Brain microvascular endothelial cell (primary cell): ENCODE results near the gene WNT6.

Experiments used
- DNase-seq: peaks from one replicate; pipeline ENCODE4 v3.0.0-alpha.2; 2020
- H3K27ac ChIP-seq: fragments of 250-450 bp; sonication (Bioruptor Pico); 2 replicates; pipeline ENCODE4 v1.5.1; 2020; ENCODE audit warnings: mild to moderate bottlenecking, moderate library complexity
- H3K27me3 ChIP-seq: fragments of 250-450 bp; sonication (Bioruptor Pico); replicated peaks from 2 replicates; pipeline ENCODE4 v1.5.1; 2020; ENCODE audit warnings: mild to moderate bottlenecking
- H3K36me3 ChIP-seq: fragments of 250-450 bp; sonication (Bioruptor Pico); replicated peaks from 2 replicates; pipeline ENCODE4 v1.5.1; 2020; ENCODE audit warnings: mild to moderate bottlenecking
- H3K4me3 ChIP-seq: 2 replicates; pipeline ENCODE4 v1.5.1; 2011; ENCODE audit warnings: low read depth, mild to moderate bottlenecking, control low read depth, low read length, moderate library complexity
- in situ Hi-C: cut with HindIII; loops from 2 replicates; pipeline ENCODE4 v1.10.0; 2017; ENCODE audit warnings: low sequenced_read_pairs, low pct_ligation_motif_present
- TF ChIP-seq, protein P1 (sequence below): IDR thresholded peaks from 2 replicates; pipeline ENCODE4 v1.5.1; 2011; ENCODE audit warnings: low read depth, mild to moderate bottlenecking, moderate library complexity, low read length, control low read depth, inconsistent platforms; ENCODE audit errors: missing control alignments

The WNT6 gene

GRCh38 chr2:218814540-218815243 is 44.9 kb upstream of the WNT6 start:
- TF ChIP-seq, protein P1, sequence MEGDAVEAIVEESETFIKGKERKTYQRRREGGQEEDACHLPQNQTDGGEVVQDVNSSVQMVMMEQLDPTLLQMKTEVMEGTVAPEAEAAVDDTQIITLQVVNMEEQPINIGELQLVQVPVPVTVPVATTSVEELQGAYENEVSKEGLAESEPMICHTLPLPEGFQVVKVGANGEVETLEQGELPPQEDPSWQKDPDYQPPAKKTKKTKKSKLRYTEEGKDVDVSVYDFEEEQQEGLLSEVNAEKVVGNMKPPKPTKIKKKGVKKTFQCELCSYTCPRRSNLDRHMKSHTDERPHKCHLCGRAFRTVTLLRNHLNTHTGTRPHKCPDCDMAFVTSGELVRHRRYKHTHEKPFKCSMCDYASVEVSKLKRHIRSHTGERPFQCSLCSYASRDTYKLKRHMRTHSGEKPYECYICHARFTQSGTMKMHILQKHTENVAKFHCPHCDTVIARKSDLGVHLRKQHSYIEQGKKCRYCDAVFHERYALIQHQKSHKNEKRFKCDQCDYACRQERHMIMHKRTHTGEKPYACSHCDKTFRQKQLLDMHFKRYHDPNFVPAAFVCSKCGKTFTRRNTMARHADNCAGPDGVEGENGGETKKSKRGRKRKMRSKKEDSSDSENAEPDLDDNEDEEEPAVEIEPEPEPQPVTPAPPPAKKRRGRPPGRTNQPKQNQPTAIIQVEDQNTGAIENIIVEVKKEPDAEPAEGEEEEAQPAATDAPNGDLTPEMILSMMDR: no peak
- H3K27me3 ChIP-seq: peaks cover 2% of the 10 kb centered on the region
- H3K27ac ChIP-seq: no peak overlapping the region
- in situ Hi-C loops: no loop called here
- no peak for DNase-seq
- H3K4me3 ChIP-seq: no peak overlapping the region
- H3K36me3 ChIP-seq: no peaks in the 10 kb centered on the region

GRCh38 chr2:218815244-218815637 is 44.4 kb upstream of the WNT6 start:
- Histone ChIP-seq H3K36me3 (no peaks in the 10 kb centered on the region), H3K4me3 (no peak overlapping the region), H3K27me3 (peaks cover 2% of the 10 kb centered on the region), H3K27ac (no peak overlapping the region)
- TF ChIP-seq, protein P1: no peak
- no peak for DNase-seq
- in situ Hi-C loops: no loop called here

GRCh38 chr2:218815649-218816048 is 44.0 kb upstream of the WNT6 start:
- in situ Hi-C loops: no loop called here
- TF ChIP-seq, protein P1: no peak
- Histone ChIP-seq H3K4me3 (no peak overlapping the region), H3K27me3 (peaks cover 2% of the 10 kb centered on the region), H3K36me3 (no peaks in the 10 kb centered on the region), H3K27ac (no peak overlapping the region)
- DNase-seq: no peak

GRCh38 chr2:218816561-218817011 is 43.0 kb upstream of the WNT6 start:
- DNase-seq: no peak
- TF ChIP-seq, protein P1: no peak
- no peak overlapping the region for H3K4me3 ChIP-seq
- no peak overlapping the region for H3K27ac ChIP-seq
- in situ Hi-C loops: no loop called here
- H3K36me3 ChIP-seq: no peaks in the 10 kb centered on the region
- H3K27me3 ChIP-seq: peaks cover 6% of the 10 kb centered on the region

- Histone ChIP-seq H3K27me3 (peaks cover 14% of the 10 kb centered on the region), H3K36me3 (no peaks in the 10 kb centered on the region), H3K27ac (no peak overlapping the region), H3K4me3 (no peak overlapping the region)
- DNase-seq: no peak
- TF ChIP-seq, protein P1: no peak
- in situ Hi-C loops: no loop called here
These were observed 40.5 kb upstream of the WNT6 start for GRCh38 chr2:218819093-218819492.
